Nephron (organoid): ENCODE data around the gene SDF2.

ENCODE experiments used
- H3K27ac Mint-ChIP-seq, 3 experiments: 2 replicates each; pipeline ENCODE4 v1.8.0; 2020; ENCODE audit warnings: mixed read lengths in 3 of 3, mild to moderate bottlenecking in 2 of 3, moderate library complexity in 1 of 3
- H3K27me3 Mint-ChIP-seq: 2 replicates; pipeline ENCODE4 v1.8.0; 2021; ENCODE audit warnings: low read depth, mild to moderate bottlenecking, moderate library complexity, mixed read lengths
- H3K36me3 Mint-ChIP-seq: 2 replicates; pipeline ENCODE4 v1.8.0; 2020; ENCODE audit warnings: low read depth, mixed read lengths
- H3K4me1 Mint-ChIP-seq: 2 replicates; pipeline ENCODE4 v1.8.0; 2020; ENCODE audit warnings: mixed read lengths
- H3K4me3 Mint-ChIP-seq, 3 experiments: 2 replicates each; pipeline ENCODE4 v1.8.0; 2020; ENCODE audit warnings: mild to moderate bottlenecking in 3 of 3, mixed read lengths in 3 of 3, moderate library complexity in 2 of 3
- H3K9me3 Mint-ChIP-seq: 2 replicates; pipeline ENCODE4 v1.8.0; 2020; ENCODE audit warnings: mixed read lengths
- CTCF ChIP-seq, 3 experiments: fragments of 200-600 bp; sonication (generic); IDR thresholded peaks; one replicate each; pipeline ENCODE4 v1.5.0; 2021; ENCODE audit warnings: antibody characterized with exemption in 3 of 3; ENCODE audit not compliant: unreplicated experiment in 3 of 3

SDF2 gene, protein sequence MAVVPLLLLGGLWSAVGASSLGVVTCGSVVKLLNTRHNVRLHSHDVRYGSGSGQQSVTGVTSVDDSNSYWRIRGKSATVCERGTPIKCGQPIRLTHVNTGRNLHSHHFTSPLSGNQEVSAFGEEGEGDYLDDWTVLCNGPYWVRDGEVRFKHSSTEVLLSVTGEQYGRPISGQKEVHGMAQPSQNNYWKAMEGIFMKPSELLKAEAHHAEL

DNA sequence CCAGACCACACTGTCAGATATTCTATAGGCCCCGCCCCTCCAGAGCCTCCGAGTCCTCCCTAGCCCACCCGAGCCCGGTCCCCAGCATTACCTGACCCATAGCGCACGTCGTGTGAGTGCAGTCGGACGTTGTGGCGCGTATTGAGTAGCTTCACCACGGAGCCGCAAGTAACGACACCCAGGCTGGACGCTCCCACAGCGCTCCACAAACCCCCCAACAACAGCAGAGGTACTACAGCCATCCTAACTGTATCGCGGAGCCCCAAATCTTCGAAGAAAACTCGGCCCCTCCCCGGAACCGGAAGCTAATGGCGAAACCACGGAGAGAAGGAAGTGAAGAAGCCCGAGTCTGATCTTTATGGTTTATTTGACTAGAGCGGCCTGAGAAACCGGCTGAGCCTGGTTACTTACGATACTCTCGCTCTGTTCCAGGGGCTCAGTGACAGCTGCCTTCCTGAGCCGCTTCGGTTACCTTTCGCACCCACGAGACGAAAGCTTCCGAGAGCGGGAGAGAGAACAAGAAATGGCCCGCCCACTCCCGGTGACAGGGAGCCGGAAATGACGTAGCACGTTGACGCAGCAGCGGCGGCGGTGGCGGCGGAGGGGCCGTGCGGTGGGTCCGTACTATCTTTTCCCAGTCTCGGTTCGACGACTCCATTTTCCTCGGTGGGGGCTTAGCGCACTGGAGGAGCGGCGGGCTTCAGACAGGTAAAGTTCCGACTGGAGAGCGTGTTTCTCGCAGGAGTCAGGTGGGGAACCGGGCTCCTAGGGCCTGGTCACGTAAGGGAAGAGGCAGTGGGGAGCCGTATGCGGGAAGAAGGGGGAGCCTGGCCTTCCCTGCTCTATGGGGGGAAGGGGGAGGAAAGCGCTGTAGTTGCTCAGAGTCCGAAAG, at the start of gene SDF2, which contains the start of gene SUPT6H:
Gene SDF2, minus strand, starts transcription at position 272 of the 892 bp plus-strand sequence. Its CDS starts 30 bp downstream, at position 242.
Gene SUPT6H, plus strand, starts transcription at position 571 of the 892 bp plus-strand sequence. CDS start 11,197 bp downstream, outside the sequence.
- peak within 1 kb of the TSS; percentile 98 to 100 (median 98) for H3K27ac Mint-ChIP-seq
- H3K4me3 Mint-ChIP-seq = peak within 1 kb of the TSS; percentile 98 to 100 (median 100)
- TF ChIP-seq CTCF (IDR thresholded peaks at IDR 0.05; ENCODE audit: unreplicated experiment in 3 of 3) = no peak

GRCh38 chr17:28710861-28711722, 49.4 kb upstream of the SDF2 start:
- H3K9me3 Mint-ChIP-seq = no peaks in the 10 kb centered on the region
- peaks cover 28% of the 10 kb centered on the region for H3K36me3 Mint-ChIP-seq
- H3K27me3 Mint-ChIP-seq = no peaks in the 10 kb centered on the region
- peak overlapping the region; percentile 92 to 98 (median 94) for H3K4me3 Mint-ChIP-seq
- TF ChIP-seq CTCF (IDR thresholded peaks at IDR 0.05; ENCODE audit: unreplicated experiment in 3 of 3) = no peak
- H3K4me1 Mint-ChIP-seq = peaks cover 29% of the 10 kb centered on the region
- peak overlapping the region; percentile 97 to 100 (median 100) for H3K27ac Mint-ChIP-seq

More for the DNA sequence above, at the start of gene SDF2, which contains the start of gene SUPT6H:
- no peaks in the 10 kb centered on the region for H3K27me3 Mint-ChIP-seq
- H3K36me3 Mint-ChIP-seq = peaks cover 68% of the 10 kb centered on the region
- peaks cover 9% of the 10 kb centered on the region for H3K9me3 Mint-ChIP-seq
- peaks cover 56% of the 10 kb centered on the region for H3K4me1 Mint-ChIP-seq

- Mint-ChIP-seq H3K36me3 (peaks cover 15% of the 10 kb centered on the region), H3K4me3 (peak overlapping the region in 1 of 3 experiments; percentile 59), H3K27ac (peak overlapping the region; percentile 6 to 37 (median 11)), H3K9me3 (no peaks in the 10 kb centered on the region), H3K27me3 (no peaks in the 10 kb centered on the region), H3K4me1 (peaks cover 13% of the 10 kb centered on the region)
- TF ChIP-seq CTCF (IDR thresholded peaks at IDR 0.05; ENCODE audit: unreplicated experiment in 3 of 3) = no peak
These were observed 45.6 kb upstream of the SDF2 start for GRCh38 chr17:28707339-28707720.

- Mint-ChIP-seq H3K27me3 (no peaks in the 10 kb centered on the region), H3K9me3 (no peaks in the 10 kb centered on the region), H3K36me3 (peaks cover 19% of the 10 kb centered on the region), H3K4me3 (peak overlapping the region in 1 of 3 experiments; percentile 59), H3K27ac (peak overlapping the region; percentile 11 to 58 (median 37)), H3K4me1 (peaks cover 9% of the 10 kb centered on the region)
- no peak for TF ChIP-seq CTCF (IDR thresholded peaks at IDR 0.05; ENCODE audit: unreplicated experiment in 3 of 3)
These were observed 45.0 kb upstream of the SDF2 start for GRCh38 chr17:28706471-28707338.
